PC-9 (cell line): ENCODE data around the gene BRAP. TPM values are rescaled to one million over a fixed set of nuclear protein-coding genes. Genes with fewer than 3 reads are reported as not detected.
"Not testable (repeated sequence)": the region's sequence is repeated elsewhere in the genome, so short reads cannot be mapped to it uniquely, and the experiment has no call there.

Experiments
- BruUV-seq: library from RNA; stranded (reverse); fragments of 400-500 nt; replicated peaks from 2 replicates; lab custom pipeline; 2021; lab: Mats Ljungman, UMichigan
- CTCF ChIA-PET: fragments of 300-600 bp; sonication (Branson Sonifier 250); formaldehyde crosslinking; loops from one replicate; lab custom pipeline; 2022; ENCODE audit warnings: antibody characterized with exemption; lab: Charles Lee
- POLR2A ChIA-PET: fragments of 300-600 bp; sonication (Branson Sonifier 250); formaldehyde crosslinking; loops from one replicate; lab custom pipeline; 2022; ENCODE audit warnings: antibody characterized with exemption; ENCODE audit not compliant: unreplicated experiment; lab: Charles Lee
- DNase-seq, 2 experiments: peaks; one replicate each; pipeline versions ENCODE4 v3.0.0 to v3.0.0-alpha.2; 2015 to 2022; ENCODE audit warnings: mixed read lengths in 1 of 2
- H2AFZ ChIP-seq: fragments of 200-600 bp; sonication (generic); 2 replicates; pipeline ENCODE4 v1.8.1; 2017; ENCODE audit warnings: antibody characterized with exemption
- H3F3A ChIP-seq: fragments of 200-600 bp; sonication (generic); 2 replicates; pipeline ENCODE4 v1.8.1; 2017; ENCODE audit warnings: antibody characterized with exemption, mild to moderate bottlenecking, low read depth; ENCODE audit not compliant: insufficient read depth
- H3K27ac ChIP-seq: fragments of 200-600 bp; sonication (generic); 2 replicates; pipeline ENCODE4 v1.6.1; 2016; ENCODE audit warnings: mixed run types
- H3K27me3 ChIP-seq: fragments of 200-600 bp; sonication (generic); 2 replicates; pipeline ENCODE4 v1.6.1; 2016; ENCODE audit warnings: low read depth, mixed run types; ENCODE audit not compliant: insufficient read depth
- H3K36me3 ChIP-seq: fragments of 200-600 bp; sonication (generic); 2 replicates; pipeline ENCODE4 v1.6.1; 2016; ENCODE audit warnings: low read depth, mixed run types
- H3K4me1 ChIP-seq: fragments of 200-600 bp; sonication (generic); replicated peaks from 2 replicates; pipeline ENCODE4 v1.6.1; 2016; ENCODE audit warnings: mixed run types; ENCODE audit not compliant: insufficient read depth
- H3K4me2 ChIP-seq: fragments of 200-600 bp; sonication (generic); 2 replicates; pipeline ENCODE4 v1.6.1; 2017; ENCODE audit warnings: mixed run types
- H3K4me3 ChIP-seq: fragments of 200-600 bp; sonication (generic); 2 replicates; pipeline ENCODE4 v1.6.1; 2016; ENCODE audit warnings: mixed run types
- H3K79me2 ChIP-seq: fragments of 200-600 bp; sonication (generic); 2 replicates; pipeline ENCODE4 v1.6.1; 2017; ENCODE audit warnings: low read depth, mixed run types
- H3K9me2 ChIP-seq: fragments of 200-600 bp; sonication (generic); 2 replicates; pipeline ENCODE4 v1.8.1; 2017; ENCODE audit warnings: mild to moderate bottlenecking; ENCODE audit not compliant: insufficient read depth
- H3K9me3 ChIP-seq: fragments of 200-600 bp; sonication (generic); 2 replicates; pipeline ENCODE4 v1.8.1; 2016; ENCODE audit warnings: low read depth; ENCODE audit not compliant: insufficient read depth
- H4K20me1 ChIP-seq: fragments of 200-600 bp; sonication (generic); 2 replicates; pipeline ENCODE4 v1.8.1; 2017; ENCODE audit not compliant: insufficient read depth
- EZH2 ChIP-seq: fragments of 200-600 bp; sonication (generic); IDR thresholded peaks from 2 replicates; pipeline ENCODE4 v1.8.0; 2017; ENCODE audit warnings: antibody characterized with exemption, low read depth
- intact Hi-C: fragments of 100-400 bp; cut with micrococcal nuclease; formaldehyde crosslinking; loops from one replicate; pipeline ENCODE4 v1.10.0; 2022; ENCODE audit not compliant: unreplicated experiment
- total RNA-seq: library from RNA; stranded (reverse); gene quantifications from 2 replicates; pipeline ENCODE4 v1.2.3, GENCODE V29; 2021
- TF ChIP-seq, protein P1 (sequence below): fragments of 200-600 bp; sonication (generic); conservative IDR thresholded peaks from 2 replicates; pipeline ENCODE4 v1.6.1; 2017; ENCODE audit warnings: mixed run types, antibody characterized with exemption, mild to moderate bottlenecking, moderate library complexity

The BRAP gene
- total RNA-seq, 1 experiment from 2014 or later: 15.8 TPM

DNA sequence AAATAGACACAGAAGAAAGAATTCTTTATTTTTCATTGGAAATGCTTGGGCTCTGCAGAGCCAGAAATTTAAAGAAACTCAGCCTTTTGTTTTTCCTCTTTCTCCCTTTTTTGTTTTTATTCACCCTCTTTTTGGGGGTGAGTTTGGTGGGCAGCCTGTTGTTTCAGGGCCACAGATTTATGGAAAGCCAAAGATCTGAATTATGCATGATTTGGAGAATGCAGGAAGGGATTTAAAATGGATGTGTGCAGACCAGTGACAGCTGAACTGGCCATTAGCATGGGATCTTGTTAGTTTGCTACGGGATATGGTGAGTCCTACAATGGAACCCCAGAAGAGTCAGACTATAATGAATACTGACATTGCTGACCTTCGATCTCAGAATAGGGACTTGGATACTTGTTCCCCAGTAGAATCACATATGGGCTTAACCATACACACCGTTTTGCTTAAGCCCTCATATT lies 79.0 kb downstream of the BRAP start:
- Histone ChIP-seq H3K4me1 (peaks cover 5% of the 10 kb centered on the region; the same call in 1 of the 2 replicates), H3K36me3 (no peaks in the 10 kb centered on the region), H4K20me1 (no peaks in the 10 kb centered on the region), H3K27me3 (no peaks in the 10 kb centered on the region), H3K4me3 (no peak overlapping the region), H3K9me2 (no peaks in the 10 kb centered on the region), H3K9me3 (no peaks in the 10 kb centered on the region), H3F3A (peaks cover 6% of the 10 kb centered on the region; the same call in 1 of the 2 replicates), H2AFZ (no peak overlapping the region), H3K27ac (no peak overlapping the region), H3K79me2 (no peaks in the 10 kb centered on the region), H3K4me2 (no peak overlapping the region)
- ChIA-PET POLR2A (no interaction called here), CTCF (interaction anchor here (0.6 kb wide), 1 partner anchor 29 kb away, joined by 3 read pairs; no protein-coding TSS in a partner anchor)
- no TSS peak for BruUV-seq
- DNase-seq: no peak
- no peak for TF ChIP-seq EZH2
- TF ChIP-seq, protein P1, sequence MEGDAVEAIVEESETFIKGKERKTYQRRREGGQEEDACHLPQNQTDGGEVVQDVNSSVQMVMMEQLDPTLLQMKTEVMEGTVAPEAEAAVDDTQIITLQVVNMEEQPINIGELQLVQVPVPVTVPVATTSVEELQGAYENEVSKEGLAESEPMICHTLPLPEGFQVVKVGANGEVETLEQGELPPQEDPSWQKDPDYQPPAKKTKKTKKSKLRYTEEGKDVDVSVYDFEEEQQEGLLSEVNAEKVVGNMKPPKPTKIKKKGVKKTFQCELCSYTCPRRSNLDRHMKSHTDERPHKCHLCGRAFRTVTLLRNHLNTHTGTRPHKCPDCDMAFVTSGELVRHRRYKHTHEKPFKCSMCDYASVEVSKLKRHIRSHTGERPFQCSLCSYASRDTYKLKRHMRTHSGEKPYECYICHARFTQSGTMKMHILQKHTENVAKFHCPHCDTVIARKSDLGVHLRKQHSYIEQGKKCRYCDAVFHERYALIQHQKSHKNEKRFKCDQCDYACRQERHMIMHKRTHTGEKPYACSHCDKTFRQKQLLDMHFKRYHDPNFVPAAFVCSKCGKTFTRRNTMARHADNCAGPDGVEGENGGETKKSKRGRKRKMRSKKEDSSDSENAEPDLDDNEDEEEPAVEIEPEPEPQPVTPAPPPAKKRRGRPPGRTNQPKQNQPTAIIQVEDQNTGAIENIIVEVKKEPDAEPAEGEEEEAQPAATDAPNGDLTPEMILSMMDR: no peak
- intact Hi-C loops: no loop called here

DNA sequence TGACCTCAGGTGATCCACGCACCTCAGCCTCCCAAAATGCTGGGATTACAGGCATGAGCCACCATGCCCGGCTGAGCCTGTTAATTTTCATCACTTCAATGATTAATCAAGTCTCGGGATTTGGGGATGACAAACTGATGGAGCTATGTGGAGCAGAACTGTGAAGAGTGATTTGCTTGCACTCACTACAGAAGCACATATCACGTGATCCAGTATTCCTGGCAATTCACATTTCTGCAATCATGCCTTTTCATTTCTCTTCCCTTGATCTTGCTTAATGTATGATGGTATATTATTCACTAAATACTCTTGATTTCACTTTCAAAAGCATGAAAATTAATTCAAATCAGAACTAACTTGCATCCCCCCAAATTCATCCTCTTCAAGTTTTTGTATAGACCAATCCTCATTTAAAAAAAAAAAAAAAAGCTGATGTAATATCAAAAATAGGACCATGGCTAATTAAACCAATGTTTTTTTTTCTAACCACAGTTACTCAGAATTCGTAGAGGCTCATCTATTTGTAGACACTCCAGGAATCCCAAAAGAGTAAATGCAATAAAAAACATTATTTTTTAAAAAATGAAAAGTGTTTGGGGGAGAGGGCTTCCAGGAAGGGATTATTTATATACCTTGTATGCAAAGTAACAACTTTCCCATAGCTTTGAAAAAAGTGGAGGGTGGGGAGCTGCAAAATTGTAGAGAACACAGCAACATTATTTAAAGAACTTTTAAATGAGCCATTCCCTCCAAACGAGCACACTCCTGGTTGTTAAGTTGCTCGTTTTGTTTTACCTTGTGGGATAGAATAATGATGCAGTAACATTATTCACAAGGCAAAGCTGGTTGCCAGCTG lies 79.6 kb downstream of the BRAP start:
- Histone ChIP-seq H3F3A (peaks cover 8% of the 10 kb centered on the region; the same call in 1 of the 2 replicates), H3K4me2 (no peak overlapping the region), H3K4me3 (no peak overlapping the region), H3K9me3 (no peaks in the 10 kb centered on the region), H3K9me2 (no peaks in the 10 kb centered on the region), H3K79me2 (no peaks in the 10 kb centered on the region), H3K4me1 (peaks cover 12% of the 10 kb centered on the region), H2AFZ (no peak overlapping the region), H3K27ac (no peak overlapping the region), H4K20me1 (no peaks in the 10 kb centered on the region), H3K27me3 (no peaks in the 10 kb centered on the region), H3K36me3 (no peaks in the 10 kb centered on the region)
- intact Hi-C loops: no loop called here
- no peak for DNase-seq
- no TSS peak for BruUV-seq
- TF ChIP-seq, protein P1: no peak
- TF ChIP-seq EZH2: no peak
- ChIA-PET POLR2A (no interaction called here), CTCF (interaction anchor here (0.6 kb wide), 1 partner anchor 29 kb away, joined by 3 read pairs; no protein-coding TSS in a partner anchor)

DNA sequence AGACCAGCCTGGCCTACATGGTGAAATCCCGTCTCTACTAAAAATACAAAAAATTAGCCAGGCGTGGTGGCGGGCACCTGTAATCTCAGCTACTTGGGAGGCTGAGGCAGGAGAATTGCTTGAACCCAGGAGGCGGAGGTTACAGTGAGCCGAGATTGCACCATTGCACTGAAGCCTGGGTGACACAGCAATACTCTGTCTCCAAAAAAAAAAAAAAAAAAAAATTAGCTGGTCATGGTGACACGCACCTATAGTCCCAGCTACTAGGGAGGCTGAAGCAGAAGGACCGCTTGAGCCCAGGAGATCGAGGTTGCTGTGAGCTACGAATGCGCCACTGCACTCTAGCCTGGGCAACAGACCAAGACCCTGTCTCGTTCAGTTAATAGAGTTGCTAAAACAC lies 82.9 kb downstream of the BRAP start:
- H3K9me3 ChIP-seq, H3K9me2 ChIP-seq, DNase-seq, H4K20me1 ChIP-seq, CTCF ChIA-PET, H3K4me3 ChIP-seq, POLR2A ChIA-PET, H3K36me3 ChIP-seq, BruUV-seq, H3K79me2 ChIP-seq, H3K4me2 ChIP-seq, H3K27ac ChIP-seq, H2AFZ ChIP-seq, intact Hi-C loops, H3K27me3 ChIP-seq: not testable (repeated sequence)
- peaks cover 22% of the 10 kb centered on the region for H3K4me1 ChIP-seq
- peaks cover 23% of the 10 kb centered on the region for H3F3A ChIP-seq
